ENCODE data around the gene POFUT1. TPM values are rescaled to one million over a fixed set of nuclear protein-coding genes. Genes with fewer than 3 reads are reported as not detected.

POFUT1 gene
- total RNA-seq, 6 experiments from 2014 or later: 24.2 to 40.2 (median 28.7) TPM

- Histone ChIP-seq H3K4me1 (peaks cover 0 to 32% (median 10%) of the 10 kb centered on the region in 4 donors), H3K4me3 (no peak overlapping the region), H3K27ac (no peak overlapping the region), H3K36me3 (peaks cover 0 to 45% (median 12%) of the 10 kb centered on the region in 4 donors), H3K9me3 (no peaks in the 10 kb centered on the region), H3K27me3 (no peaks in the 10 kb centered on the region)
- WGBS (ENCODE audit: insufficient coverage, low coverage, low lambda C conversion rate, missing lambda C conversion rate): 66% methylated on average over 8 of the region's 8 CpGs
- DNase-seq (no peak), ATAC-seq (no peak)
- intact Hi-C loops (cut with DNase I): no loop called here
- no peak for TF ChIP-seq POLR2A (IDR thresholded peaks at IDR 0.05)
- no peak for TF ChIP-seq CTCF (IDR thresholded peaks at IDR 0.05)
Measured at GRCh38 chr20:32201977-32202363, 5.7 kb upstream of the POFUT1 start.

- 42% methylated on average over 5 of the region's 11 CpGs for WGBS (ENCODE audit: insufficient coverage, low coverage, low lambda C conversion rate, missing lambda C conversion rate)
- peaks cover 0 to 36% (median 11%) of the 10 kb centered on the region in 4 donors for H3K4me1 ChIP-seq
- no peaks in the 10 kb centered on the region for H3K9me3 ChIP-seq
- intact Hi-C loops (cut with DNase I): no loop called here
- no peak for ATAC-seq
- no peak for DNase-seq
- no peaks in the 10 kb centered on the region for H3K27me3 ChIP-seq
- peaks cover 0 to 30% (median 10%) of the 10 kb centered on the region in 4 donors for H3K36me3 ChIP-seq
- no peak for TF ChIP-seq CTCF (IDR thresholded peaks at IDR 0.05)
- no peak for TF ChIP-seq POLR2A (IDR thresholded peaks at IDR 0.05)
- H3K27ac ChIP-seq: no peak overlapping the region
- no peak overlapping the region for H3K4me3 ChIP-seq
Measured at GRCh38 chr20:32203356-32204204, 4.1 kb upstream of the POFUT1 start.

- Histone ChIP-seq H3K27ac (no peak overlapping the region), H3K4me3 (no peak overlapping the region), H3K9me3 (no peaks in the 10 kb centered on the region), H3K4me1 (peaks cover 0 to 44% (median 15%) of the 10 kb centered on the region in 4 donors), H3K36me3 (peaks cover 0 to 22% (median 9%) of the 10 kb centered on the region in 4 donors), H3K27me3 (no peaks in the 10 kb centered on the region)
- TF ChIP-seq POLR2A (IDR thresholded peaks at IDR 0.05): no peak
- no peak for TF ChIP-seq CTCF (IDR thresholded peaks at IDR 0.05)
- 27% methylated on average over 3 of the region's 4 CpGs for WGBS (ENCODE audit: insufficient coverage, low coverage, low lambda C conversion rate, missing lambda C conversion rate)
- intact Hi-C loops (cut with DNase I): no loop called here
- ATAC-seq (no peak), DNase-seq (no peak)
Measured at GRCh38 chr20:32204205-32205109, 3.2 kb upstream of the POFUT1 start.

- H3K4me3 ChIP-seq: no peak overlapping the region
- no peak overlapping the region for H3K27ac ChIP-seq
- H3K27me3 ChIP-seq: no peaks in the 10 kb centered on the region
- TF ChIP-seq CTCF (IDR thresholded peaks at IDR 0.05): no peak
- no peak for TF ChIP-seq POLR2A (IDR thresholded peaks at IDR 0.05)
- H3K9me3 ChIP-seq: no peaks in the 10 kb centered on the region
- WGBS (ENCODE audit: insufficient coverage, low coverage, low lambda C conversion rate, missing lambda C conversion rate): 38% methylated on average over 5 of the region's 5 CpGs
- H3K36me3 ChIP-seq: peaks cover 0 to 18% (median 7%) of the 10 kb centered on the region in 4 donors
- intact Hi-C loops (cut with DNase I): no loop called here
- no peak for ATAC-seq
- H3K4me1 ChIP-seq: peaks cover 0 to 53% (median 18%) of the 10 kb centered on the region in 4 donors
- DNase-seq: no peak
Measured at GRCh38 chr20:32205110-32205842, 2.4 kb upstream of the POFUT1 start.
